ENCODE data around the gene BLZF1. TPM values are rescaled to one million over a fixed set of nuclear protein-coding genes. Genes with fewer than 3 reads are reported as not detected.

Gene BLZF1
- total and polyA plus RNA-seq, 2 donors (not counting 1 experiment from before 2014, with no cell fraction given) = 5.9 to 21.3 TPM

DNA sequence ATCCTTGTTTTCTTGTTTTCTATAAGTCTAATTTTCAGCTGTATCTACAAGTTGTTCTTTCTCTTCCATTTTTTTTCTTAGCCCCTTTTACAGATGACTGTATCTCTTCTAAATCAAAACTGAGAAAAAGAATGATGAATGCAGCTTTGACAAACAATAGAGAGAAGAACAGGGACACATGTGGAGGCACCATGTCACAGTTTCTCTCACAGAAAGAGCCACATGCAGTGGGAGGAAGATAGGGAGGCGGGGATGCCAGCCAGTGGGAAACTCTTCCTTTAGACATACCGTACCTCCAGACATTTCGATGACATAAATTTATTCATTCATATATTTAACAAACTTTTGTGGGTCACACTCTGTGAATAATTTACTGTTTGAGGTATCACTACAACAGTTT lies 45.9 kb upstream of the BLZF1 start:
- no peak overlapping the region for H3K27ac ChIP-seq (ENCODE audit: low read length in 2 of 2)
- H3K27me3 Mint-ChIP-seq = no peaks in the 10 kb centered on the region
- no peaks in the 10 kb centered on the region for H4K20me1 ChIP-seq (ENCODE audit: control insufficient read depth, insufficient read depth, low read length, poor library complexity, severe bottlenecking)
- H3K27ac Mint-ChIP-seq = no peak overlapping the region
- H3K9ac ChIP-seq (ENCODE audit: low read length) = no peak overlapping the region
- no peaks in the 10 kb centered on the region for H3K27me3 ChIP-seq (replicated peaks in 1 of 4; ENCODE audit: control extremely low read depth in 1 of 4, control insufficient read depth in 3 of 4, insufficient read depth in 4 of 4, low read length in 3 of 4)
- H3K4me2 ChIP-seq (replicated peaks; ENCODE audit: low read depth, low read length, poor library complexity, severe bottlenecking) = no peak overlapping the region
- no peak overlapping the region for H3K4me3 Mint-ChIP-seq
- CTCF ChIA-PET = no interaction called here
- H3K4me1 Mint-ChIP-seq = peaks cover 10% of the 10 kb centered on the region
- no peak for TF ChIP-seq EZH2 (IDR thresholded peaks at IDR 0.05; ENCODE audit: borderline replicate concordance, insufficient read depth, low read depth, low read length, poor library complexity, severe bottlenecking)
- TF ChIP-seq, protein P1, sequence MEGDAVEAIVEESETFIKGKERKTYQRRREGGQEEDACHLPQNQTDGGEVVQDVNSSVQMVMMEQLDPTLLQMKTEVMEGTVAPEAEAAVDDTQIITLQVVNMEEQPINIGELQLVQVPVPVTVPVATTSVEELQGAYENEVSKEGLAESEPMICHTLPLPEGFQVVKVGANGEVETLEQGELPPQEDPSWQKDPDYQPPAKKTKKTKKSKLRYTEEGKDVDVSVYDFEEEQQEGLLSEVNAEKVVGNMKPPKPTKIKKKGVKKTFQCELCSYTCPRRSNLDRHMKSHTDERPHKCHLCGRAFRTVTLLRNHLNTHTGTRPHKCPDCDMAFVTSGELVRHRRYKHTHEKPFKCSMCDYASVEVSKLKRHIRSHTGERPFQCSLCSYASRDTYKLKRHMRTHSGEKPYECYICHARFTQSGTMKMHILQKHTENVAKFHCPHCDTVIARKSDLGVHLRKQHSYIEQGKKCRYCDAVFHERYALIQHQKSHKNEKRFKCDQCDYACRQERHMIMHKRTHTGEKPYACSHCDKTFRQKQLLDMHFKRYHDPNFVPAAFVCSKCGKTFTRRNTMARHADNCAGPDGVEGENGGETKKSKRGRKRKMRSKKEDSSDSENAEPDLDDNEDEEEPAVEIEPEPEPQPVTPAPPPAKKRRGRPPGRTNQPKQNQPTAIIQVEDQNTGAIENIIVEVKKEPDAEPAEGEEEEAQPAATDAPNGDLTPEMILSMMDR (IDR thresholded peaks at IDR 0.05) = no peak
- POLR2A ChIA-PET = no interaction called here
- H3K36me3 ChIP-seq (replicated peaks in 1 of 2; ENCODE audit: control extremely low read depth in 1 of 2, control insufficient read depth in 1 of 2, extremely low read depth in 1 of 2, insufficient read depth in 2 of 2, low read length in 1 of 2) = no peaks in the 10 kb centered on the region
- no peak for ATAC-seq (ENCODE audit: low read depth)
- H2AFZ ChIP-seq (ENCODE audit: insufficient read depth, low read depth, low read length, poor library complexity, severe bottlenecking) = no peak overlapping the region
- DNase-seq = no peak
- peaks cover 3 to 11% of the 10 kb centered on the region in 2 donors for H3K4me1 ChIP-seq (ENCODE audit: control insufficient read depth in 2 of 2, insufficient read depth in 2 of 2, low read length in 2 of 2)
- no peaks in the 10 kb centered on the region for H3K79me2 ChIP-seq (ENCODE audit: control insufficient read depth, insufficient read depth, low read length)
- H3K9me3 Mint-ChIP-seq (ENCODE audit: insufficient read depth) = no peaks in the 10 kb centered on the region
- WGBS (ENCODE audit: insufficient coverage) = no CpG with 5 or more reads among the region's 3 CpGs
- H3K9me3 ChIP-seq (ENCODE audit: control extremely low read depth in 1 of 3, control insufficient read depth in 2 of 3, insufficient read depth in 1 of 3, low read length in 2 of 3) = no peaks in the 10 kb centered on the region
- intact Hi-C loops (cut with micrococcal nuclease) = no loop called here
- H3K4me3 ChIP-seq (ENCODE audit: control extremely low read depth in 1 of 5, extremely low read depth in 1 of 5, insufficient read depth in 1 of 5, low read depth in 2 of 5, low read length in 4 of 5) = no peak overlapping the region

DNA sequence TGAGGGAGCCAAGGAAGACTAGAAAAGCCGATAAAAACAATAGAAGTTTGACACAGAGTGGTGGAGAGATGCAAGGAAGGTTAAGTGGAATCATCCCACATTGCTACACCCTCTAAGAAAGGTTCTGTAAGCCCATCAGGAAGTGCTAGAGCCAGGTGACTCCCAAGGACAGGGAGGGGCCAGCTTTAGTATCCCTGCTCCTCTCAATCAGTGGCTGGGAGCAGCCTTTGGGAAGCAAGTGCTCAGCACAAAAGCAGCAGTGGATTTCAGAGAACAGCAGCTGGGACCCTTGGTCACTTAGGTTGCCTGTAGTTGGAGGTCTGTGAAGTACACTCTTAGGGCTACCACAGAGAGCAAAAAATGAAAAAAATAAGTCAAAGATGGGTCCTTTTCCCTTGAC lies 42.9 kb upstream of the BLZF1 start:
- peaks cover 12% of the 10 kb centered on the region for H3K4me1 Mint-ChIP-seq
- peaks cover 10% of the 10 kb centered on the region for H3K9me3 Mint-ChIP-seq (ENCODE audit: insufficient read depth)
- H3K27me3 Mint-ChIP-seq = no peaks in the 10 kb centered on the region
- no peak for ATAC-seq (ENCODE audit: low read depth)
- H3K27ac Mint-ChIP-seq = no peak overlapping the region
- Histone ChIP-seq H3K27me3 (replicated peaks in 1 of 4; ENCODE audit: control extremely low read depth in 1 of 4, control insufficient read depth in 3 of 4, insufficient read depth in 4 of 4, low read length in 3 of 4) (no peaks in the 10 kb centered on the region), H2AFZ (ENCODE audit: insufficient read depth, low read depth, low read length, poor library complexity, severe bottlenecking) (no peak overlapping the region), H3K4me2 (replicated peaks; ENCODE audit: low read depth, low read length, poor library complexity, severe bottlenecking) (no peak overlapping the region), H3K9ac (ENCODE audit: low read length) (no peak overlapping the region), H3K36me3 (replicated peaks in 1 of 2; ENCODE audit: control extremely low read depth in 1 of 2, control insufficient read depth in 1 of 2, extremely low read depth in 1 of 2, insufficient read depth in 2 of 2, low read length in 1 of 2) (no peaks in the 10 kb centered on the region), H3K9me3 (ENCODE audit: control extremely low read depth in 1 of 3, control insufficient read depth in 2 of 3, insufficient read depth in 1 of 3, low read length in 2 of 3) (peaks cover under 1 to 7% (median 3%) of the 10 kb centered on the region in 3 donors), H3K4me3 (ENCODE audit: control extremely low read depth in 1 of 5, extremely low read depth in 1 of 5, insufficient read depth in 1 of 5, low read depth in 2 of 5, low read length in 4 of 5) (no peak overlapping the region), H3K4me1 (ENCODE audit: control insufficient read depth in 2 of 2, insufficient read depth in 2 of 2, low read length in 2 of 2) (peaks cover 3 to 11% of the 10 kb centered on the region in 2 donors), H4K20me1 (ENCODE audit: control insufficient read depth, insufficient read depth, low read length, poor library complexity, severe bottlenecking) (no peaks in the 10 kb centered on the region), H3K79me2 (ENCODE audit: control insufficient read depth, insufficient read depth, low read length) (no peaks in the 10 kb centered on the region), H3K27ac (ENCODE audit: low read length in 2 of 2) (no peak overlapping the region)
- CTCF ChIA-PET = no interaction called here
- no peak for TF ChIP-seq EZH2 (IDR thresholded peaks at IDR 0.05; ENCODE audit: borderline replicate concordance, insufficient read depth, low read depth, low read length, poor library complexity, severe bottlenecking)
- TF ChIP-seq, protein P1 (IDR thresholded peaks at IDR 0.05) = no peak
- H3K4me3 Mint-ChIP-seq = no peak overlapping the region
- WGBS (ENCODE audit: insufficient coverage) = no CpG with 5 or more reads among the region's 1 CpG
- intact Hi-C loops (cut with micrococcal nuclease) = no loop called here
- POLR2A ChIA-PET = no interaction called here
- DNase-seq = no peak
